ENCODE results near the gene KIFBP.
"Not testable (repeated sequence)": the region's sequence is repeated elsewhere in the genome, so short reads cannot be mapped to it uniquely, and the experiment has no call there.

The KIFBP gene

GRCh38 chr10:68982389-68982788 lies 6.2 kb upstream of the KIFBP start:
- ATAC-seq (no peak), DNase-seq (no peak)
- peaks cover 11% of the 10 kb centered on the region for H3K4me1 Mint-ChIP-seq
- H3K9me3 Mint-ChIP-seq, result no peaks in the 10 kb centered on the region
- no peak overlapping the region for H3K4me3 Mint-ChIP-seq
- H3K27ac Mint-ChIP-seq, result peak overlapping the region; percentile 53 to 77
- no peaks in the 10 kb centered on the region for H3K27me3 Mint-ChIP-seq

- peak overlapping the region; percentile 93 to 98 for H3K4me3 Mint-ChIP-seq
- H3K27me3 Mint-ChIP-seq, result no peaks in the 10 kb centered on the region
- DNase-seq (no peak), ATAC-seq (no peak)
- H3K4me1 Mint-ChIP-seq, result peaks cover 40% of the 10 kb centered on the region
- no peak overlapping the region for H3K27ac Mint-ChIP-seq
- H3K9me3 Mint-ChIP-seq, result no peaks in the 10 kb centered on the region
Measured at GRCh38 chr10:68987611-68988010, 992 bp upstream of the KIFBP start.

GRCh38 chr10:68989317-68989990 lies 851 bp downstream of the KIFBP start:
- Mint-ChIP-seq H3K9me3 (no peaks in the 10 kb centered on the region), H3K27ac (peak overlapping the region; percentile 80 to 85), H3K4me3 (peak overlapping the region; percentile 93 to 98), H3K27me3 (no peaks in the 10 kb centered on the region), H3K4me1 (peaks cover 50% of the 10 kb centered on the region)
- no peak for ATAC-seq
- no peak for DNase-seq

- Mint-ChIP-seq H3K4me1 (peaks cover 68% of the 10 kb centered on the region), H3K27ac (no peak overlapping the region), H3K9me3 (no peaks in the 10 kb centered on the region), H3K4me3 (peak overlapping the region; percentile 5 to 6), H3K27me3 (no peaks in the 10 kb centered on the region)
- DNase-seq (no peak), ATAC-seq (no peak)
Measured at GRCh38 chr10:68992636-68993440, 4.2 kb downstream of the KIFBP start.

GRCh38 chr10:68997211-68997610 lies 8.6 kb downstream of the KIFBP start:
- H3K4me1 Mint-ChIP-seq, result peaks cover 56% of the 10 kb centered on the region
- ATAC-seq, result peak; percentile 18

GRCh38 chr10:69004821-69005220 lies 16.2 kb downstream of the KIFBP start:
- DNase-seq, result no peak
- Mint-ChIP-seq H3K4me3 (no peak overlapping the region), H3K27me3 (no peaks in the 10 kb centered on the region), H3K9me3 (no peaks in the 10 kb centered on the region), H3K4me1 (peaks cover 14% of the 10 kb centered on the region), H3K27ac (no peak overlapping the region)
- no peak for ATAC-seq

More at GRCh38 chr10:68997211-68997610, 8.6 kb downstream of the KIFBP start:
- Mint-ChIP-seq H3K27ac (peak overlapping the region; percentile 5 to 90), H3K27me3 (no peaks in the 10 kb centered on the region), H3K4me3 (peak overlapping the region; percentile 70 to 71), H3K9me3 (no peaks in the 10 kb centered on the region)
- no peak for DNase-seq

- Mint-ChIP-seq H3K27ac (no peak overlapping the region), H3K4me3 (no peak overlapping the region), H3K27me3 (no peaks in the 10 kb centered on the region), H3K4me1 (peaks cover 8% of the 10 kb centered on the region), H3K9me3 (no peaks in the 10 kb centered on the region)
- DNase-seq (no peak), ATAC-seq (no peak)
Measured at GRCh38 chr10:69005704-69006485, 17.3 kb downstream of the KIFBP start.

GRCh38 chr10:69007260-69007659 lies 18.7 kb downstream of the KIFBP start:
- Mint-ChIP-seq H3K27ac (no peak overlapping the region), H3K9me3 (no peaks in the 10 kb centered on the region), H3K27me3 (no peaks in the 10 kb centered on the region), H3K4me1 (peaks cover 8% of the 10 kb centered on the region), H3K4me3 (no peak overlapping the region)
- no peak for ATAC-seq
- no peak for DNase-seq

- H3K4me3 Mint-ChIP-seq, result no peak overlapping the region
- H3K27me3 Mint-ChIP-seq, result no peaks in the 10 kb centered on the region
Measured at GRCh38 chr10:69009360-69009759, 20.8 kb downstream of the KIFBP start.

GRCh38 chr10:69010151-69010640 lies 21.6 kb downstream of the KIFBP start:
- no peak overlapping the region for H3K4me3 Mint-ChIP-seq
- ATAC-seq (no peak), DNase-seq (no peak)
- peaks cover 11% of the 10 kb centered on the region for H3K4me1 Mint-ChIP-seq
- H3K27me3 Mint-ChIP-seq, result no peaks in the 10 kb centered on the region
- no peaks in the 10 kb centered on the region for H3K9me3 Mint-ChIP-seq
- no peak overlapping the region for H3K27ac Mint-ChIP-seq

More at GRCh38 chr10:69009360-69009759, 20.8 kb downstream of the KIFBP start:
- H3K4me1 Mint-ChIP-seq, result peaks cover 18% of the 10 kb centered on the region
- no peaks in the 10 kb centered on the region for H3K9me3 Mint-ChIP-seq
- no peak for ATAC-seq
- H3K27ac Mint-ChIP-seq, result no peak overlapping the region
- DNase-seq, result no peak

- Mint-ChIP-seq H3K4me1 (peaks cover 11% of the 10 kb centered on the region), H3K27ac (peak overlapping the region in 1 of 2 donors; percentile 0)
- not testable (repeated sequence) for H3K4me3 Mint-ChIP-seq, DNase-seq, H3K27me3 Mint-ChIP-seq, H3K9me3 Mint-ChIP-seq, ATAC-seq
Measured at GRCh38 chr10:69012778-69013177, 24.2 kb downstream of the KIFBP start.

GRCh38 chr10:69014171-69014570 lies 25.6 kb downstream of the KIFBP start:
- H3K4me1 Mint-ChIP-seq, result peaks cover 11% of the 10 kb centered on the region
- H3K27me3 Mint-ChIP-seq, result no peaks in the 10 kb centered on the region
- no peak overlapping the region for H3K4me3 Mint-ChIP-seq
- H3K27ac Mint-ChIP-seq, result no peak overlapping the region
- no peak for ATAC-seq
- DNase-seq, result no peak
- no peaks in the 10 kb centered on the region for H3K9me3 Mint-ChIP-seq

GRCh38 chr10:69018613-69019012 lies 30.0 kb downstream of the KIFBP start:
- Mint-ChIP-seq H3K4me3 (no peak overlapping the region), H3K27ac (peak overlapping the region in 1 of 2 donors; percentile 59), H3K4me1 (no peaks in the 10 kb centered on the region), H3K27me3 (no peaks in the 10 kb centered on the region), H3K9me3 (no peaks in the 10 kb centered on the region)
- DNase-seq (no peak), ATAC-seq (no peak)

GRCh38 chr10:69022611-69023010 lies 34.0 kb downstream of the KIFBP start:
- no peak overlapping the region for H3K4me3 Mint-ChIP-seq
- no peaks in the 10 kb centered on the region for H3K9me3 Mint-ChIP-seq
- peaks cover 5% of the 10 kb centered on the region for H3K4me1 Mint-ChIP-seq
- no peak for ATAC-seq
- no peak overlapping the region for H3K27ac Mint-ChIP-seq
- DNase-seq, result no peak
- H3K27me3 Mint-ChIP-seq, result no peaks in the 10 kb centered on the region

GRCh38 chr10:69025370-69025896 lies 36.8 kb downstream of the KIFBP start:
- DNase-seq, result no peak
- Mint-ChIP-seq H3K27ac (no peak overlapping the region), H3K9me3 (no peaks in the 10 kb centered on the region), H3K4me1 (peaks cover 9% of the 10 kb centered on the region), H3K27me3 (no peaks in the 10 kb centered on the region), H3K4me3 (no peak overlapping the region)
- ATAC-seq, result no peak
